GM21786 (cell line): ENCODE data around the gene SKIDA1.

Experiments used
- ATAC-seq: cut with Tn5 transposase; IDR thresholded peaks from one replicate; pipeline ENCODE4 v1.9.1; 2021; ENCODE audit not compliant: unreplicated experiment

The SKIDA1 gene

GRCh38 chr10:21517134-21518031 is 8.1 kb downstream of the SKIDA1 start:
- peak; percentile 54 for ATAC-seq

GRCh38 chr10:21516242-21517131 is 9.0 kb downstream of the SKIDA1 start:
- peak; percentile 55 for ATAC-seq

- no peak for ATAC-seq
These were observed 9.9 kb downstream of the SKIDA1 start for GRCh38 chr10:21515361-21516241.

- ATAC-seq = no peak
These were observed 10.6 kb downstream of the SKIDA1 start for GRCh38 chr10:21514818-21515351.

- ATAC-seq = no peak
These were observed 11.2 kb downstream of the SKIDA1 start for GRCh38 chr10:21514129-21514817.

- no peak for ATAC-seq
These were observed 12.1 kb downstream of the SKIDA1 start for GRCh38 chr10:21513405-21513788.

- no peak for ATAC-seq
These were observed 12.7 kb downstream of the SKIDA1 start for GRCh38 chr10:21512573-21513404.

- no peak for ATAC-seq
These were observed 13.4 kb downstream of the SKIDA1 start for GRCh38 chr10:21511946-21512572.

GRCh38 chr10:21511095-21511570 is 14.3 kb downstream of the SKIDA1 start:
- ATAC-seq = no peak

- no peak for ATAC-seq
These were observed 15.0 kb downstream of the SKIDA1 start for GRCh38 chr10:21510241-21511094.

- no peak for ATAC-seq
These were observed 15.9 kb downstream of the SKIDA1 start for GRCh38 chr10:21509341-21510240.

- no peak for ATAC-seq
These were observed 16.7 kb downstream of the SKIDA1 start for GRCh38 chr10:21508706-21509331.

GRCh38 chr10:21507150-21507549 is 18.3 kb downstream of the SKIDA1 start:
- ATAC-seq = no peak

- ATAC-seq = no peak
These were observed 19.1 kb downstream of the SKIDA1 start for GRCh38 chr10:21506351-21506750.

GRCh38 chr10:21505711-21506278 is 19.7 kb downstream of the SKIDA1 start:
- ATAC-seq = no peak

- ATAC-seq = no peak
These were observed 21.9 kb downstream of the SKIDA1 start for GRCh38 chr10:21503542-21503941.
